Right ventricle myocardium inferior (tissue), 1 donor: ENCODE data around the gene GCHFR. TPM values are rescaled to one million over a fixed set of nuclear protein-coding genes. Genes with fewer than 3 reads are reported as not detected.

Experiments used
- ATAC-seq: fragments of 200-7000 bp; cut with Tn5 transposase; one replicate; pipeline ENCODE4 v1.9.1; 2020; ENCODE audit warnings: mild to moderate bottlenecking, moderate library complexity
- DNase-seq: peaks from one replicate; pipeline ENCODE4 v3.0.0; 2021; ENCODE audit errors: missing footprints
- intact Hi-C: fragments of 100-400 bp; cut with DNase I; formaldehyde crosslinking; loops from one replicate; pipeline ENCODE4 v1.11.0; 2022
- total RNA-seq: library from RNA; stranded (reverse); fragmentation: NEBNext Ultra II Directional; extraction: Animal tissue kit (Norgen Biotek cat#: 25700); gene quantifications from one replicate; pipeline ENCODE4 v1.2.1, GENCODE V29; 2021
- donor health status: DM: no; HTN: yes; CAD: no; lungs with severe emphysema.

Gene GCHFR
- total RNA-seq, 1 donor from 2014 or later: 8.1 TPM

DNA sequence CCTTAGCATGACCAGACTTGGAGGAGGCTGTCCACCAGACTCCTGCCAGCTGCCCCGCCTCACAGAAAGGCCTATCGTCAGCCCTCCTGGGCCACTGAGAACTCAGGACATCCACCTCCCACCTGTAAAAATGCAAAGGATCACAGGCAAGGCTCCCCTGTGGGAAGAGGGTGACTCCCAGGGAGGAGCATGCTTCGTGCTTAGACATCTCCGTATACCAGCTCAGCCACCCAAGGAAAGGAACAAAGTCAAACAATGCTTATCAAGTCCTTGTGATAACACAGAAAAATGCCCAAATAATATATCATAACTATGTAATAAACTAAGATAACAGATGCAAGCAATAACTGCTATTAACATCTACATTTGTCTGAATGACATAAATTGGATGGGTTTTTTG, 13.0 kb upstream of the GCHFR start:
- intact Hi-C loops: loop anchor here (10.0 kb wide), 1 partner anchor 236 kb away; no protein-coding TSS in a partner anchor
- DNase-seq: no peak
- no peak for ATAC-seq

DNA sequence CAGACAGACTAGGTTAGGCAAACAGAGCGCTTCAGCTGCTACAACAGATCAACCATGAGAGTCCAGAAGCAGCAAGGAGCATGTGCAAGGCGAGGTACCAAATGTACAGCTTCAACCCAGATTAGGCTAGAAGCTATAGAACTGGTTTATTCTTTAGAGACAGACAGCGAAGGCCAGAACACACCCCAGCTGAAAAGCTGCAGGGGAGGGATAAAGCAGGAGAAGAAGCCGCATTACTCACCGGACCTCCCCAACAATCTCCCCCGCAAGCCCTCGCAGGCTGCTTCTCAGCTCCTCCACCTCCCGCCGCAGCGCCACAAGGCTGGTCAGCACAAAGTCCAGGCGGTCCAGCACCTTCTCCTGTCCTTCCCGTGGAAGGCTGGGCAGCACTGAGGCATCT, 12.1 kb upstream of the GCHFR start:
- DNase-seq (no peak), ATAC-seq (no peak)
- intact Hi-C loops: loop anchor here (10.0 kb wide), 1 partner anchor 237 kb away; no protein-coding TSS in a partner anchor

GRCh38 chr15:40754574-40754882, 9.3 kb upstream of the GCHFR start:
- intact Hi-C loops: loop anchor here (1.0 to 10.0 kb wide), 2 partner anchors 59 to 240 kb away; partner anchors contain the start of gene RAD51
- DNase-seq: no peak
- peak; percentile 21 for ATAC-seq

DNA sequence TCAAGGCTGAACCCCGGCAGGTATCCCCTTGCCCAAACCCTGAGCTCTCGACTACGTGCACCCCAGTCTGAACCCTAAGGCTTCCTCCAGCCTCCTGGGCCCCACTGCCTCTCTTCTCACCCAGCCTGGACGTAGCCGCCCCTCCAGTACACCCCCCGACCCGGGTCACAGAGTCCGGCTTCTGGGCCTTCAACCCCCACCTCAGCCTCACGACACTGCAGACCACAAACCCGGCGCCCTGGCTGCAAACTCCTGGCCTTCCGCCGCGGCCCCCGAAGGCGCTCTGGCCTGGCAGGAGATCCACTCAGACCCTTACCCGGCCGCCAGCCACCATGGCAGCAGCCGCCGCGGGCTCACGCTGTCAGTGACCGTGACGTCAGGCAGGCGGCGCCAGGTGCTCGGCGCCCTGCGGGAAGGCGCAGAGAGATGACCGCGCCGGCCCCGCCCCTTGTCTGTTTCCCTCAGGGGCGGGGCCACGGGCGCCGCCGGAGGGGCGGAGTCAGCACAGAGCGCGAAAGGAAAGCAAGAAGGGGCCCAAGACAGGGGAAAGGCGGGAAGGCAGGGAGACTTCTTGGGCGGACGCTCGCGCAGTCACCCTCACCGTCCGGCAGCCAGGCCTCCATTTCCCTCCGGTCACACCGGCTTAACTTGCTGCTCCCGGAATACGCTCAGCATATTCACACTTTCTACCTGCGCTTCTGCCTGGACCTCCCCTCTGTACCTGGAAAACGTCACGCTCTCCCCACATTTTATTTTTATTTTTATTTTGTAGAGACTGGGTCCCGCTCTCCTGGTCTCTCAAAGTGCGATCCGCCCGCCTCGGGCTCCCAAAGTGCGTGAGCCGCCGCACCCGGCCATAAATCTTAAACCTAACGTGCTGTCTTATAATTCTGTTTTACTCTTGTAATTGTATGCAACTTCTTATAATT, 8.7 kb upstream of the GCHFR start, which contains the start of gene RMDN3:
TSS of gene RMDN3 (minus strand) at position 372 of the 929 bp plus-strand sequence. CDS start 471 bp downstream, outside the sequence.
- ATAC-seq (peak; percentile 99), DNase-seq (peak; percentile 98)
- intact Hi-C loops: loop anchor here (1.0 to 10.0 kb wide), 3 partner anchors 52 to 240 kb away; partner anchors contain the start of genes DNAJC17, RAD51 and ZFYVE19

GRCh38 chr15:40755812-40756208, 8.1 kb upstream of the GCHFR start:
- intact Hi-C loops: loop anchor here (1.0 to 10.0 kb wide), 2 partner anchors 51 to 241 kb away; partner anchors contain the start of genes DNAJC17 and ZFYVE19
- no peak for DNase-seq
- ATAC-seq: no peak

DNA sequence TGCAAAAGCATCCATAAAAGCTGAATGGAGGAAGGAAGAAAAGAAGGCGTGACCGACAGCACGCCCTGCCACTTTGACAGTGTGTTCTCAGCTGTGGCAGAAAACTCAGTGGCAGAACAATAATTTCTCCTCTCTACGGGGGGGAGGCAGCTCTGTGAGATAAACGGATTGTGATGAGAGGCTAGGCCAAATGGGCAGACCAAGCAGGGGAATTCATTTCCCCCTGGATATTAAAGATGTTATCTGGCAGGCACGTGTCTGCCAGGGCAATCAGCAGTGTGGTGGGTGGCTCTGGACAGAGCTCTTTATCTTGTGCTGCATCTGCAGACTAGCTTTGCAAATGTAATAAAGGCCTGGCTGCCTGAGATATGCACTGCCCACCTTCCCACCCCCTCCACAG, 6.9 kb upstream of the GCHFR start:
- DNase-seq: no peak
- no peak for ATAC-seq
- intact Hi-C loops: loop anchor here (10.0 kb wide), 1 partner anchor 242 kb away; no protein-coding TSS in a partner anchor

DNA sequence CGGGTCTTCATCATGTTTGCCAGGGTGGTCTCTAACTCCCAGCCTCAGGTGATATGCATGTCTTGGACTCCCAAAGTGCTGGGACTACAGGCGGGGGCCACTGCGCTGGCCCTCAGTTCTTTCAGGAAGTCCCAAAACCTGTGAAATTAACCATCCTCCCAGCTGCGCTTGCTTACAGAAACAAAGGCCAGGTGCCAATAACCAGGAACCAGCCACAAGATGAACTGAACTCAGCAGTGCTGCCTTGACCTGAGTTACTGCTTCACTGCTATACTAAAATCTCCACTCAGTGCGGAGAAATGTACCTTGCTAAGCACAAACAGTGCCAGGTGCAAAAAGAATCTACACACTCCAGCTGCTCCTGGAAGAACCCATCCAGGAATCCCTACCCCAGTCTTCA, 3.9 kb upstream of the GCHFR start:
- no peak for DNase-seq
- intact Hi-C loops: loop anchor here (10.0 kb wide), 1 partner anchor 245 kb away; no protein-coding TSS in a partner anchor
- no peak for ATAC-seq

GRCh38 chr15:40762919-40763800, 708 bp upstream of the GCHFR start:
- DNase-seq: peak; percentile 85
- intact Hi-C loops: no loop called here
- ATAC-seq: peak; percentile 20

DNA sequence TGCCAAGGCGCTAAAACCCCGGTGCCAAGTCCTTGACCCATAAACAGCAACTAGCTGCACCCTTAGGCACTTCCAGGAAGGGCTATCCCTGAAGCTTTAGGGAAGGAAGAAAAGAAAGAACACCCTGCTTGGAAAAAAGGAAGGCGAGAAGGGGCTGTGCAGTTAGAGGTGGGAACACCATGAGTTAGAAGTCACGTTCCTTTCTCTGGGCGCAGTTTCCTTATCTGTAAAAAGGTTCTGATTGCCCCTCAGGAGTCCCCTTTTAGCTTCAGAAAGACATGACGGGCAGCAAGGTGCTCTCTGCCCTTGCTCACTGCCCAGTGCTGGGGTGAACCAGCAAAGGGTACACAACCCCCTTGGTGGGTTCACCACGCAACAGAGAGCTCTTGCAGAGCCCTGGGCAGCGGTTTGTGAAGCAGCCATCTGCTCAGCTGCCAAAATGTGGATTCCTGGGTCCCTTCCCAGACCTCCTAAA, 798 bp downstream of the GCHFR start:
- ATAC-seq: peak; percentile 4
- no peak for DNase-seq
- intact Hi-C loops: no loop called here

GRCh38 chr15:40766194-40766815, 2.4 kb downstream of the GCHFR start:
- no peak for DNase-seq
- no peak for ATAC-seq
- intact Hi-C loops: no loop called here

- intact Hi-C loops: no loop called here
- DNase-seq (no peak), ATAC-seq (no peak)
Measured at GRCh38 chr15:40766906-40767837, 3.3 kb downstream of the GCHFR start.

DNA sequence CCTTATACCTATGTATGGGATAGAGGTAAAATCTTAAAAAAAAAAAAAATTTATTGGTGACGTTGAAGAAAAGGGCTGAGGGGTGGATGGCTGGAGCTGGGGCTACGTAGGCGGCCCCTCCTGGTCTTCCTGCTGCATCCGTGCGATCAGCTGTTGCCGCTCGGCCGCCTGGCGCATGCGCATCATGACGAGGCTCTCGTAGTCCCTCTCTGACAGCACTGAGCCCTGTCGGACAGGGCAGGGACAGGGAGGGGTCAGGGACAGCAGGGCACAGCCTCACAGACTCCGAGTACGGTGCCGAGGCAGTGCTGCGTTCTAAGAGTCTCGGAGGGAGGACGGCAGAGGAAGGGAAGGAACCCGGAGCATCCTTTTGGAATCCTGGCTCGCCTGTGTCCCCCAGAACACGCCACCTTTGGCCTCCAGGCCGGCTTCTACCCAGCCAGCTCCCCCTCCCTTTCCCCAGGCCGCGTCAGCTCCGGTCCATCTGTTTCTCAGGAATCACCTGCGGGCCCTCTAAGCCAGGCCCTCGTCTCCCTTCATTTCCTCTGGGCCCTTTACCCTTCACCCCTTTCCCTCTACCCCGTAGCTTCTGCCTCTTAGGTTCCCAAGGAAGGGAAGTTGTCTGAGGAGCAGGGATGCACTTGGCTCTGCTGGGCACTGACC, 4.1 kb downstream of the GCHFR start:
- ATAC-seq: no peak
- intact Hi-C loops: no loop called here

DNA sequence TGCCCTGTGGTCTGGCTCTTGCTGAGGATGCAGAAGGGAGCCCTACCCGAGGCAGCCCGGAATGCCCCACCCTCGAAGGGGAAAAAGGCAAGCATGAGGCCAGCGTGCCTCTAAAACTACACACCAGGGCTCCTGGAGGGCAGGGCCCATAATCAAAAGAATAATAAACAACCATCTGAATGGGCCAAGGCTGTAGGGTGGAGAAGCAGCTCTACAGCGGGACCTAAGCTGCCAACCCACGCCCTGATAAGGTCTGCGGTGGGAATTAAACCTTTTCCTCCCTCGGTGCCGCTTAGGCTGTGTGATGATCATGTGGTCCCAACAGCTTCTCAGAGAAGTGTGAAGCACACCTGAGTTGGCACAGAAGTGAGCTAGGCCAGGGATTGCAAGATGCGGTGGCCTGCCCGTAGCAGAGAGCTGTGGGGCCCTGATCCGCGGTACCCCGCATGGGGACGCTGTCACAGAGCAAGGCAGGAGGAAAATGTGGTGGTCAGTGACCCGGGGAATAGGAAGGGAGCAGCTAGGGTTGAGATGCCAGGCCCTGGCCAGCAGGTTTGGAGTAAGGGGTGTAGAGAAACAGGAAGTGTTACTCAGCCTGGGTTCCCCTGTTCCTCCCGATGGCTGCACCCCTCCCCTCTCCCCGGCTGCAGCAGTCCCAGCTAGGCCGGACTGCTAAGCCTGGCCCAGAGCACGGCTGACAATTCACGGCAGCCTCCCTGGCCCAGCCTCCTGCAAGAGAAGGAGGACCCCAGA, 4.8 kb downstream of the GCHFR start:
- ATAC-seq (no peak), DNase-seq (no peak)
- intact Hi-C loops: no loop called here

More for the DNA sequence above, 4.1 kb downstream of the GCHFR start:
- no peak for DNase-seq

DNA sequence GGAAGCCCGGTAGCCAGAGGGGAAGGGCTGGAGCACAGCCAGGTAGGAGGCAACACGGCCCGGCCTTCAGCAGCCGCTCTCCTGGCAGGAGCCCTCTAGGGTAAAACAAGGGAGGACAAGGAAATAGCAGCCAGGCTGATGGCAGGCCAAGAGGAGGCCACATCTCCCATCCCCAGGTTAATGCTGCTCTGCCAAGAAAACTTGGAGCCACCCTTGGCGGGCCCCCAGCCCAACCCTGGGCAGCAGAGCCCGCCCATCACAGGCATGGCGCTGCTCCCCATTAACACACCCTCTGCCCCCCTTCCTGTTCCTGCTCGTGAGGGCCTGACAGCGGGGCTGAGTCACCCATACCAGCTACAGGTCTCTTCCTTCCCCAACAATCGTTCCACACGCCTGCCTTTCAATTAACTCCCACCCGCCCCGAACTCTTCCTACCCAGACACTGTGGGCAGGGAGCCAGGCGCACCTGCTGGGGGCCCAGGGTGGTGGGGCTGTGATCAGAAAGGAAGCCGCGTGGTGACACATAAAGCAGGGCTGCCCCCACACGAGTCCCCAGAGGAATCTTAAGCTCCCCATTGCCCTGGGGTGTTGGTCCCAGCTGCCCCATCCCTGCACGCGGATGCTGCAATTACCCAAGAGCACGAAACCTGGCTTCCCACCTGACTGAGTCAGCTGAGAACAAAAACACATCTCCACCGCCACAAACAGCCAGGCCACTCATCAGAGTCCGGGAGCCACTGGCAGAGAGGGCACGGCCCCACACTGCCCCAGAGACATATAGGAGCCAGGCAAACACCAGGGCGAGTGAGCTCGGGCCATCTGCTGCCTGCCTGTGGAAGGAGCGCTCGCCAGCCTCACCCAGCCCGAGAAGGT, 5.6 kb downstream of the GCHFR start, which contains the start of gene C15orf62:
TSS of gene C15orf62 (plus strand) at position 707 of the 873 bp plus-strand sequence. CDS start 516 bp downstream, outside the sequence.
- ATAC-seq: no peak
- no peak for DNase-seq
- intact Hi-C loops: no loop called here

GRCh38 chr15:40770147-40770721, 6.4 kb downstream of the GCHFR start:
- intact Hi-C loops: no loop called here
- no peak for ATAC-seq
- DNase-seq: no peak
